Measurements from ENCODE around the gene CCNY.

Gene CCNY

GRCh38 chr10:35427543-35427942 lies 91.2 kb downstream of the CCNY start:
- no peak for DNase-seq (ENCODE audit: low read depth)

GRCh38 chr10:35428521-35428920 lies 92.2 kb downstream of the CCNY start:
- DNase-seq (ENCODE audit: low read depth), result no peak

GRCh38 chr10:35432781-35433338 lies 96.6 kb downstream of the CCNY start:
- DNase-seq (ENCODE audit: low read depth), result no peak

GRCh38 chr10:35433851-35434426 lies 97.6 kb downstream of the CCNY start:
- DNase-seq (ENCODE audit: low read depth), result no peak

GRCh38 chr10:35434533-35434932 lies 98.2 kb downstream of the CCNY start:
- DNase-seq (ENCODE audit: low read depth), result no peak

GRCh38 chr10:35435824-35436223 lies 99.5 kb downstream of the CCNY start:
- no peak for DNase-seq (ENCODE audit: low read depth)

GRCh38 chr10:35437829-35438228 lies 101.5 kb downstream of the CCNY start:
- no peak for DNase-seq (ENCODE audit: low read depth)

- DNase-seq (ENCODE audit: low read depth), result no peak
Measured at GRCh38 chr10:35438718-35439571, 102.6 kb downstream of the CCNY start.

- no peak for DNase-seq (ENCODE audit: low read depth)
Measured at GRCh38 chr10:35440016-35440415, 103.7 kb downstream of the CCNY start.

GRCh38 chr10:35442028-35442427 lies 105.7 kb downstream of the CCNY start:
- DNase-seq (ENCODE audit: low read depth), result no peak

- DNase-seq (ENCODE audit: low read depth), result no peak
Measured at GRCh38 chr10:35442592-35442991, 106.3 kb downstream of the CCNY start.

- no peak for DNase-seq (ENCODE audit: low read depth)
Measured at GRCh38 chr10:35443858-35444257, 107.5 kb downstream of the CCNY start.

- no peak for DNase-seq (ENCODE audit: low read depth)
Measured at GRCh38 chr10:35445150-35445884, 109.0 kb downstream of the CCNY start.

GRCh38 chr10:35446439-35446838 lies 110.1 kb downstream of the CCNY start:
- DNase-seq (ENCODE audit: low read depth), result no peak

- no peak for DNase-seq (ENCODE audit: low read depth)
Measured at GRCh38 chr10:35447693-35448407, 111.5 kb downstream of the CCNY start.

- DNase-seq (ENCODE audit: low read depth), result no peak
Measured at GRCh38 chr10:35448687-35449662, 112.7 kb downstream of the CCNY start.

- DNase-seq (ENCODE audit: low read depth), result no peak
Measured at GRCh38 chr10:35449944-35450343, 113.6 kb downstream of the CCNY start.

GRCh38 chr10:35451151-35452016 lies 115.1 kb downstream of the CCNY start:
- DNase-seq (ENCODE audit: low read depth), result no peak

GRCh38 chr10:35452171-35452570 lies 115.9 kb downstream of the CCNY start:
- DNase-seq (ENCODE audit: low read depth), result no peak

- DNase-seq (ENCODE audit: low read depth), result no peak
Measured at GRCh38 chr10:35452847-35453246, 116.5 kb downstream of the CCNY start.
